Neuronal stem cell (in vitro differentiated cells): ENCODE results near the gene GALNT17.

Experiments
- DNase-seq: peaks from one replicate; pipeline ENCODE4 v3.0.0-alpha.2; 2013; ENCODE audit warnings: low spot score
- H2AFZ ChIP-seq: one replicate; pipeline ENCODE4 v1.6.1; 2013; ENCODE audit warnings: mild to moderate bottlenecking, low read length, inconsistent platforms
- H2AK5ac ChIP-seq: 2 replicates; pipeline ENCODE4 v1.6.1; 2013; ENCODE audit warnings: low read depth, mild to moderate bottlenecking, inconsistent platforms, low read length, moderate library complexity, mixed read lengths
- H2BK120ac ChIP-seq: 2 replicates; pipeline ENCODE4 v1.6.1; 2013; ENCODE audit warnings: low read depth, mild to moderate bottlenecking, inconsistent platforms, low read length, moderate library complexity, mixed read lengths
- H2BK12ac ChIP-seq: one replicate; pipeline ENCODE4 v1.6.1; 2013; ENCODE audit warnings: low read length, inconsistent platforms
- H2BK15ac ChIP-seq: 2 replicates; pipeline ENCODE4 v1.6.1; 2013; ENCODE audit warnings: mild to moderate bottlenecking, low read length, inconsistent platforms, mixed read lengths
- H2BK5ac ChIP-seq: one replicate; pipeline ENCODE4 v1.6.1; 2013; ENCODE audit warnings: inconsistent platforms, mild to moderate bottlenecking, low read length, moderate library complexity
- H3K14ac ChIP-seq: one replicate; pipeline ENCODE4 v1.6.1; 2013; ENCODE audit warnings: low read length, inconsistent platforms
- H3K18ac ChIP-seq: 2 replicates; pipeline ENCODE4 v1.6.1; 2013; ENCODE audit warnings: low read length, inconsistent platforms
- H3K23ac ChIP-seq: 2 replicates; pipeline ENCODE4 v1.6.1; 2013; ENCODE audit warnings: low read depth, mild to moderate bottlenecking, mixed read lengths, low read length, inconsistent platforms; ENCODE audit not compliant: poor library complexity
- H3K27ac ChIP-seq: replicated peaks from 3 replicates; pipeline ENCODE4 v1.5.1; 2013; ENCODE audit warnings: low read length, inconsistent platforms
- H3K27me3 ChIP-seq, 3 experiments: 2 replicates each; pipeline ENCODE4 v1.6.1; 2013; ENCODE audit warnings: low read length in 3 of 3, mild to moderate bottlenecking in 2 of 3, inconsistent platforms in 1 of 3, low read depth in 1 of 3, mixed read lengths in 1 of 3, moderate library complexity in 1 of 3; ENCODE audit not compliant: control insufficient read depth in 3 of 3, insufficient read depth in 3 of 3
- H3K36me3 ChIP-seq, 2 donors: replicated peaks in 1 of 2; 2 replicates each; pipeline ENCODE4 v1.6.1; 2013; ENCODE audit warnings: low read length in 2 of 2; ENCODE audit not compliant: control insufficient read depth in 2 of 2, insufficient read depth in 2 of 2
- H3K4ac ChIP-seq: 2 replicates; pipeline ENCODE4 v1.6.1; 2013; ENCODE audit warnings: inconsistent platforms, mild to moderate bottlenecking, low read length, moderate library complexity
- H3K4me1 ChIP-seq, 2 donors: 1 replicate in 1 of 2; 2 replicates in 1 of 2; pipeline ENCODE4 v1.6.1; 2013; ENCODE audit warnings: low read length in 2 of 2, low read depth in 1 of 2; ENCODE audit not compliant: control insufficient read depth in 2 of 2, insufficient read depth in 1 of 2
- H3K4me2 ChIP-seq: one replicate; pipeline ENCODE4 v1.6.1; 2013; ENCODE audit warnings: mild to moderate bottlenecking, low read length, inconsistent platforms; ENCODE audit not compliant: insufficient read depth, poor library complexity, severe bottlenecking
- H3K4me3 ChIP-seq, 2 donors: 2 replicates each; pipeline ENCODE4 v1.5.1; 2013; ENCODE audit warnings: low read length in 2 of 2, mild to moderate bottlenecking in 2 of 2, inconsistent platforms in 1 of 2, moderate library complexity in 1 of 2
- H3K79me1 ChIP-seq: one replicate; pipeline ENCODE4 v1.6.1; 2013; ENCODE audit warnings: low read depth, mild to moderate bottlenecking, inconsistent platforms, low read length, moderate library complexity
- H3K9ac ChIP-seq: one replicate; pipeline ENCODE4 v1.6.1; 2013; ENCODE audit warnings: mild to moderate bottlenecking, low read depth, low read length, inconsistent platforms; ENCODE audit not compliant: poor library complexity
- H3K9me3 ChIP-seq, 2 donors: replicated peaks in 1 of 2; 2 replicates each; pipeline versions ENCODE3 to v1.6.1; 2013; ENCODE audit warnings: low read length in 2 of 2, mild to moderate bottlenecking in 2 of 2, inconsistent platforms in 1 of 2, low read depth in 1 of 2, mixed read lengths in 1 of 2, moderate library complexity in 1 of 2; ENCODE audit not compliant: control insufficient read depth in 2 of 2, insufficient read depth in 1 of 2
- H4K8ac ChIP-seq: one replicate; pipeline ENCODE4 v1.6.1; 2013; ENCODE audit warnings: low read depth, mild to moderate bottlenecking, inconsistent platforms, low read length, moderate library complexity
- H4K91ac ChIP-seq: one replicate; pipeline ENCODE4 v1.6.1; 2013; ENCODE audit warnings: low read length, low read depth, mild to moderate bottlenecking, inconsistent platforms; ENCODE audit not compliant: poor library complexity
- WGBS, 2 donors: extraction: QIAGEN DNeasy Blood & Tissue Kit; methylation state at CpG; one replicate each; pipeline ENCODE4 v1.1.7; 2013; ENCODE audit warnings: missing lambda C conversion rate in 2 of 2, mixed read lengths in 1 of 2; ENCODE audit not compliant: insufficient read length in 2 of 2, insufficient replicate concordance in 1 of 2; ENCODE audit errors: extremely low coverage in 2 of 2; 5-methylcytosine and 5-hydroxymethylcytosine counted together

GALNT17 gene

GRCh38 chr7:71626206-71626605, 494.3 kb downstream of the GALNT17 start:
- Histone ChIP-seq H2BK12ac (no peak overlapping the region), H3K27ac (no peak overlapping the region), H4K8ac (no peak overlapping the region), H2BK120ac (no peak overlapping the region), H3K9ac (no peak overlapping the region), H3K36me3 (no peaks in the 10 kb centered on the region), H2BK15ac (no peak overlapping the region), H3K18ac (no peak overlapping the region), H3K4me3 (no peak overlapping the region), H3K23ac (no peak overlapping the region), H3K4ac (no peak overlapping the region), H4K91ac (no peak overlapping the region), H3K14ac (no peak overlapping the region), H3K9me3 (no peaks in the 10 kb centered on the region), H3K4me1 (no peaks in the 10 kb centered on the region), H2BK5ac (no peak overlapping the region), H3K79me1 (no peaks in the 10 kb centered on the region), H2AFZ (no peak overlapping the region), H3K27me3 (no peaks in the 10 kb centered on the region), H2AK5ac (no peak overlapping the region), H3K4me2 (no peak overlapping the region)
- no peak for DNase-seq
- no CpG with 5 or more reads among the region's 1 CpG for WGBS, 2 donors

GRCh38 chr7:71627651-71628050, 495.7 kb downstream of the GALNT17 start:
- WGBS, 2 donors, result no CpG with 5 or more reads among the region's 7 CpGs
- no peak overlapping the region for H2BK120ac ChIP-seq
- no peaks in the 10 kb centered on the region for H3K36me3 ChIP-seq
- no peak overlapping the region for H3K9ac ChIP-seq
- no peak overlapping the region for H4K8ac ChIP-seq
- H3K23ac ChIP-seq, result no peak overlapping the region
- no peak overlapping the region for H2AK5ac ChIP-seq
- H3K27me3 ChIP-seq, result no peaks in the 10 kb centered on the region
- H3K18ac ChIP-seq, result no peak overlapping the region
- H2BK5ac ChIP-seq, result no peak overlapping the region
- H3K4ac ChIP-seq, result no peak overlapping the region
- no peak overlapping the region for H3K14ac ChIP-seq
- H3K4me1 ChIP-seq, result no peaks in the 10 kb centered on the region
- H2BK15ac ChIP-seq, result no peak overlapping the region
- H2AFZ ChIP-seq, result no peak overlapping the region
- no peak overlapping the region for H3K4me2 ChIP-seq
- H3K79me1 ChIP-seq, result no peaks in the 10 kb centered on the region
- H3K9me3 ChIP-seq, result no peaks in the 10 kb centered on the region
- H2BK12ac ChIP-seq, result no peak overlapping the region
- no peak overlapping the region for H4K91ac ChIP-seq
- no peak for DNase-seq
- H3K27ac ChIP-seq, result no peak overlapping the region
- H3K4me3 ChIP-seq, result no peak overlapping the region

GRCh38 chr7:71630516-71630915, 498.6 kb downstream of the GALNT17 start:
- no CpG with 5 or more reads among the region's 4 CpGs for WGBS, 2 donors
- H3K18ac ChIP-seq, result no peak overlapping the region
- no peak overlapping the region for H4K8ac ChIP-seq
- no peak overlapping the region for H2BK120ac ChIP-seq
- no peaks in the 10 kb centered on the region for H3K9me3 ChIP-seq
- no peak overlapping the region for H3K23ac ChIP-seq
- H3K14ac ChIP-seq, result no peak overlapping the region
- no peak overlapping the region for H3K9ac ChIP-seq
- peaks cover 6 to 8% of the 10 kb centered on the region in 2 donors for H3K4me1 ChIP-seq
- no peak overlapping the region for H3K4ac ChIP-seq
- H4K91ac ChIP-seq, result no peak overlapping the region
- H3K27ac ChIP-seq, result no peak overlapping the region
- no peak overlapping the region for H3K4me2 ChIP-seq
- H2BK15ac ChIP-seq, result no peak overlapping the region
- H3K4me3 ChIP-seq, result no peak overlapping the region
- no peak overlapping the region for H2AFZ ChIP-seq
- H2AK5ac ChIP-seq, result no peak overlapping the region
- no peak overlapping the region for H2BK5ac ChIP-seq
- no peaks in the 10 kb centered on the region for H3K27me3 ChIP-seq
- H3K79me1 ChIP-seq, result no peaks in the 10 kb centered on the region
- DNase-seq, result no peak
- H2BK12ac ChIP-seq, result no peak overlapping the region
- no peaks in the 10 kb centered on the region for H3K36me3 ChIP-seq

GRCh38 chr7:71633551-71634008, 501.6 kb downstream of the GALNT17 start:
- H3K4me2 ChIP-seq, result no peak overlapping the region
- no peaks in the 10 kb centered on the region for H3K36me3 ChIP-seq
- H2BK15ac ChIP-seq, result no peak overlapping the region
- peak overlapping the region; percentile 66 for H2AFZ ChIP-seq
- H2BK12ac ChIP-seq, result no peak overlapping the region
- no peak overlapping the region for H3K4ac ChIP-seq
- no peak overlapping the region for H3K14ac ChIP-seq
- peak overlapping the region; percentile 44 for H3K27ac ChIP-seq
- no peak overlapping the region for H3K23ac ChIP-seq
- H3K4me1 ChIP-seq, result peaks cover 6 to 10% of the 10 kb centered on the region in 2 donors
- H3K27me3 ChIP-seq, result no peaks in the 10 kb centered on the region
- DNase-seq, result no peak
- no peak overlapping the region for H3K18ac ChIP-seq
- no CpG with 5 or more reads among the region's 6 CpGs for WGBS, 2 donors
- H3K9me3 ChIP-seq, result no peaks in the 10 kb centered on the region
- H3K9ac ChIP-seq, result no peak overlapping the region
- H3K4me3 ChIP-seq, result peak overlapping the region in 1 of 2 donors; percentile 1
- no peak overlapping the region for H2AK5ac ChIP-seq
- H4K91ac ChIP-seq, result no peak overlapping the region
- H3K79me1 ChIP-seq, result no peaks in the 10 kb centered on the region
- H2BK5ac ChIP-seq, result no peak overlapping the region
- no peak overlapping the region for H4K8ac ChIP-seq
- no peak overlapping the region for H2BK120ac ChIP-seq
